Effector memory CD4-positive, alpha-beta T cell (primary cell): ENCODE results near the gene NTRK2.

ENCODE experiments used
- DNase-seq, 3 donors: peaks; one replicate each; pipeline ENCODE4 v3.0.0-alpha.2; 2020
- H3K27ac ChIP-seq: 2 replicates; pipeline ENCODE4 v1.7.0; 2013; ENCODE audit warnings: mild to moderate bottlenecking, low read length, moderate library complexity; ENCODE audit not compliant: insufficient read depth, poor library complexity, severe bottlenecking
- H3K27me3 ChIP-seq: replicated peaks from 2 replicates; pipeline ENCODE4 v1.7.0; 2013; ENCODE audit warnings: mild to moderate bottlenecking, low read length; ENCODE audit not compliant: insufficient read depth, control insufficient read depth, poor library complexity, severe bottlenecking
- H3K36me3 ChIP-seq: 2 replicates; pipeline ENCODE4 v1.7.0; 2013; ENCODE audit warnings: mild to moderate bottlenecking, low read length, moderate library complexity; ENCODE audit not compliant: control insufficient read depth, insufficient read depth
- H3K4me1 ChIP-seq: 2 replicates; pipeline ENCODE4 v1.7.0; 2013; ENCODE audit warnings: low read length, mild to moderate bottlenecking; ENCODE audit not compliant: control insufficient read depth, insufficient read depth, poor library complexity, severe bottlenecking
- H3K4me3 ChIP-seq: 2 replicates; pipeline ENCODE4 v1.7.0; 2013; ENCODE audit warnings: low read length, low read depth, mild to moderate bottlenecking; ENCODE audit not compliant: insufficient read depth, poor library complexity, severe bottlenecking
- H3K9me3 ChIP-seq: 2 replicates; pipeline ENCODE4 v1.7.0; 2013; ENCODE audit warnings: mild to moderate bottlenecking, low read length, moderate library complexity; ENCODE audit not compliant: control insufficient read depth

Gene NTRK2

GRCh38 chr9:84835745-84836144, 166.2 kb downstream of the NTRK2 start:
- no peaks in the 10 kb centered on the region for H3K4me1 ChIP-seq
- H3K9me3 ChIP-seq, result no peaks in the 10 kb centered on the region
- no peaks in the 10 kb centered on the region for H3K27me3 ChIP-seq
- DNase-seq, result no peak
- no peak overlapping the region for H3K4me3 ChIP-seq
- no peaks in the 10 kb centered on the region for H3K36me3 ChIP-seq
- no peak overlapping the region for H3K27ac ChIP-seq

- Histone ChIP-seq H3K27me3 (no peaks in the 10 kb centered on the region), H3K4me3 (no peak overlapping the region), H3K27ac (no peak overlapping the region), H3K4me1 (no peaks in the 10 kb centered on the region), H3K9me3 (no peaks in the 10 kb centered on the region), H3K36me3 (no peaks in the 10 kb centered on the region)
- no peak for DNase-seq
These were observed 169.3 kb downstream of the NTRK2 start for GRCh38 chr9:84838879-84839278.

GRCh38 chr9:84839541-84839940, 170.0 kb downstream of the NTRK2 start:
- H3K4me3 ChIP-seq, result no peak overlapping the region
- no peaks in the 10 kb centered on the region for H3K9me3 ChIP-seq
- H3K27ac ChIP-seq, result no peak overlapping the region
- H3K4me1 ChIP-seq, result no peaks in the 10 kb centered on the region
- no peaks in the 10 kb centered on the region for H3K36me3 ChIP-seq
- H3K27me3 ChIP-seq, result no peaks in the 10 kb centered on the region
- no peak for DNase-seq

- no peak overlapping the region for H3K4me3 ChIP-seq
- no peaks in the 10 kb centered on the region for H3K36me3 ChIP-seq
- no peaks in the 10 kb centered on the region for H3K27me3 ChIP-seq
- H3K27ac ChIP-seq, result no peak overlapping the region
- H3K9me3 ChIP-seq, result no peaks in the 10 kb centered on the region
- no peak for DNase-seq
- no peaks in the 10 kb centered on the region for H3K4me1 ChIP-seq
These were observed 172.4 kb downstream of the NTRK2 start for GRCh38 chr9:84841931-84842330.

- Histone ChIP-seq H3K4me1 (no peaks in the 10 kb centered on the region), H3K4me3 (no peak overlapping the region), H3K9me3 (no peaks in the 10 kb centered on the region), H3K27me3 (no peaks in the 10 kb centered on the region), H3K27ac (no peak overlapping the region), H3K36me3 (no peaks in the 10 kb centered on the region)
- no peak for DNase-seq
These were observed 173.8 kb downstream of the NTRK2 start for GRCh38 chr9:84843175-84843824.

GRCh38 chr9:84845956-84846900, 176.7 kb downstream of the NTRK2 start:
- no peak for DNase-seq
- Histone ChIP-seq H3K36me3 (no peaks in the 10 kb centered on the region), H3K4me3 (no peak overlapping the region)

GRCh38 chr9:84846906-84847305, 177.4 kb downstream of the NTRK2 start:
- no peak overlapping the region for H3K4me3 ChIP-seq
- DNase-seq, result no peak
- no peaks in the 10 kb centered on the region for H3K4me1 ChIP-seq
- H3K36me3 ChIP-seq, result no peaks in the 10 kb centered on the region
- no peaks in the 10 kb centered on the region for H3K27me3 ChIP-seq
- no peaks in the 10 kb centered on the region for H3K9me3 ChIP-seq
- H3K27ac ChIP-seq, result no peak overlapping the region

More at GRCh38 chr9:84845956-84846900, 176.7 kb downstream of the NTRK2 start:
- Histone ChIP-seq H3K27me3 (no peaks in the 10 kb centered on the region), H3K4me1 (no peaks in the 10 kb centered on the region), H3K9me3 (no peaks in the 10 kb centered on the region), H3K27ac (no peak overlapping the region)

- no peaks in the 10 kb centered on the region for H3K9me3 ChIP-seq
- no peak for DNase-seq
- no peak overlapping the region for H3K27ac ChIP-seq
- H3K27me3 ChIP-seq, result no peaks in the 10 kb centered on the region
- H3K4me3 ChIP-seq, result no peak overlapping the region
- no peaks in the 10 kb centered on the region for H3K36me3 ChIP-seq
- H3K4me1 ChIP-seq, result no peaks in the 10 kb centered on the region
These were observed 179.5 kb downstream of the NTRK2 start for GRCh38 chr9:84849049-84849448.

GRCh38 chr9:84850830-84851392, 181.4 kb downstream of the NTRK2 start:
- no peak overlapping the region for H3K4me3 ChIP-seq
- no peaks in the 10 kb centered on the region for H3K4me1 ChIP-seq
- H3K9me3 ChIP-seq, result no peaks in the 10 kb centered on the region
- no peaks in the 10 kb centered on the region for H3K36me3 ChIP-seq
- H3K27ac ChIP-seq, result no peak overlapping the region
- DNase-seq, result no peak
- H3K27me3 ChIP-seq, result no peaks in the 10 kb centered on the region
